ENCODE measurements around the gene TPH2. TPM values are rescaled to one million over a fixed set of nuclear protein-coding genes. Genes with fewer than 3 reads are reported as not detected.

The TPH2 gene
- polyA plus RNA-seq, 2 of the 4 experiments (the other 2 are of a cell fraction): not detected

- WGBS (ENCODE audit: missing lambda C conversion rate): 7% methylated on average over 1 of the region's 1 CpG
- DNase-seq (ENCODE audit: low read depth in 1 of 2, low spot score in 1 of 2) (no peak), FAIRE-seq (no peak), ATAC-seq (no peak)
- H3K4me1 ChIP-seq: no peaks in the 10 kb centered on the region
- no peak overlapping the region for H3K4me3 ChIP-seq
- CTCF ChIA-PET: no interaction called here
- POLR2A ChIA-PET: no interaction called here
- no peak overlapping the region for H3K27ac ChIP-seq
- no peak for TF ChIP-seq CEBPB (IDR thresholded peaks at IDR 0.05)
- no peak for TF ChIP-seq PHF8 (IDR thresholded peaks at IDR 0.05; ENCODE audit: borderline replicate concordance, low read depth)
- TF ChIP-seq REST (IDR thresholded peaks at IDR 0.05): peak; percentile 48; the same call in 1 of the 2 replicates
- H3K4me2 ChIP-seq: no peak overlapping the region
- H3K9me3 ChIP-seq: no peaks in the 10 kb centered on the region
Measured at GRCh38 chr12:71981149-71981548, 42.5 kb downstream of the TPH2 start.

- no peak for FAIRE-seq
- CTCF ChIA-PET: no interaction called here
Measured at GRCh38 chr12:71994715-71995114, 56.1 kb downstream of the TPH2 start.

More at GRCh38 chr12:71994715-71995114, 56.1 kb downstream of the TPH2 start:
- no peak overlapping the region for H3K4me2 ChIP-seq
- POLR2A ChIA-PET: no interaction called here
- DNase-seq (ENCODE audit: low read depth in 1 of 2, low spot score in 1 of 2) (no peak), ATAC-seq (no peak)
- TF ChIP-seq HOXA7 (CRISPR knock-in tag; IDR thresholded peaks at IDR 0.05) (no peak), JUNB (IDR thresholded peaks at IDR 0.05) (no peak), EHF (CRISPR knock-in tag; IDR thresholded peaks at IDR 0.05) (no peak), REST (IDR thresholded peaks at IDR 0.05) (no peak), HMGXB4 (CRISPR knock-in tag; IDR thresholded peaks at IDR 0.05; ENCODE audit: borderline replicate concordance) (no peak), RFX5 (IDR thresholded peaks at IDR 0.05) (no peak), BHLHE40 (IDR thresholded peaks at IDR 0.05; ENCODE audit: low read depth, low read length) (no peak), RNF2 (IDR thresholded peaks at IDR 0.05; ENCODE audit: borderline replicate concordance, low read depth) (no peak)
- 0% methylated on average over 2 of the region's 2 CpGs for WGBS (ENCODE audit: missing lambda C conversion rate)
- no peak overlapping the region for H3K27ac ChIP-seq
- no peaks in the 10 kb centered on the region for H3K4me1 ChIP-seq
- no peak overlapping the region for H3K4me3 ChIP-seq
- no peaks in the 10 kb centered on the region for H3K9me3 ChIP-seq
